ENCODE data around the gene PRLR.

PRLR gene

DNA sequence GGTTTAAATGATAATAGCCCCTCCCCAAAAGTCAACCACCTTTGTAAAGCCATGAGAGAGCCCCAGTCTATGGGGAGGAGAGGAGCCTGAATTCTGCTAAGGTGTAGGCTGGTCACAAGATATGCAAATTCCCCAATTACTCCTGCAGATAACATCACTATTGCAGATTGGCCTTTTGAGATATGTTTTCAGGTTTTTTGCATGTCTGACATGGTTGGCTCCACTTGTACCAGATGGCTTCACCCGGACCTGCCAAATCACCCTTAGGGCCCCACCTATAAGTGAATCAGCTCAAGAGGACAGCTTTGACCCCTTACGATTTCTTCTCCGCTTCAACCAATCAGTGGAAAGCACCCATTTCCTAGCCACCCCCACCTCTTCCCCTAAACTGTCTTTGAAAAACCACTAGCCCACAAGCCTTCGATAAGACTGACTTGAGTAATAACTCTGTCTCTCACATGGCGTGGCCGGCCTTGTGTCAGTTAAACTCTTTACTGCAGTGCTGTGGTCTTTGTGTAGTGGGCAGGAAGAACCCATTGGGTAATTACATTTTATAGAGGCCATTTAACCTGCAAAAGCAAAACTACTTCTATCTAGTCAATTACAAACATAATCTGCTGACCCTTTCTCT lies 69.7 kb downstream of the PRLR start:
- Histone ChIP-seq H3K9me2 (replicated peaks; ENCODE audit: insufficient read depth, low read length) (no peaks in the 10 kb centered on the region), H3K9ac (ENCODE audit: low read length) (no peak overlapping the region), H3K36me3 (replicated peaks; ENCODE audit: insufficient read depth, low read length) (no peaks in the 10 kb centered on the region), H3F3A (ENCODE audit: insufficient read depth, low read length) (no peaks in the 10 kb centered on the region), H3K79me2 (ENCODE audit: low read length) (no peaks in the 10 kb centered on the region), H2AFZ (ENCODE audit: low read length) (no peak overlapping the region), H3K27me3 (replicated peaks; ENCODE audit: insufficient read depth, low read length) (no peaks in the 10 kb centered on the region), H3K9me3 (replicated peaks; ENCODE audit: insufficient read depth, low read length) (no peaks in the 10 kb centered on the region), H3K4me1 (ENCODE audit: low read length) (no peaks in the 10 kb centered on the region), H3K27ac (ENCODE audit: low read length) (no peak overlapping the region), H4K20me1 (ENCODE audit: insufficient read depth, low read length) (no peaks in the 10 kb centered on the region), H3K4me3 (ENCODE audit: low read length) (no peak overlapping the region), H3K4me2 (ENCODE audit: low read depth, low read length) (no peak overlapping the region)
- no peak for DNase-seq
- TF ChIP-seq EZH2phosphoT487 (IDR thresholded peaks at IDR 0.05; ENCODE audit: low read length), result no peak
- TF ChIP-seq, protein P1, sequence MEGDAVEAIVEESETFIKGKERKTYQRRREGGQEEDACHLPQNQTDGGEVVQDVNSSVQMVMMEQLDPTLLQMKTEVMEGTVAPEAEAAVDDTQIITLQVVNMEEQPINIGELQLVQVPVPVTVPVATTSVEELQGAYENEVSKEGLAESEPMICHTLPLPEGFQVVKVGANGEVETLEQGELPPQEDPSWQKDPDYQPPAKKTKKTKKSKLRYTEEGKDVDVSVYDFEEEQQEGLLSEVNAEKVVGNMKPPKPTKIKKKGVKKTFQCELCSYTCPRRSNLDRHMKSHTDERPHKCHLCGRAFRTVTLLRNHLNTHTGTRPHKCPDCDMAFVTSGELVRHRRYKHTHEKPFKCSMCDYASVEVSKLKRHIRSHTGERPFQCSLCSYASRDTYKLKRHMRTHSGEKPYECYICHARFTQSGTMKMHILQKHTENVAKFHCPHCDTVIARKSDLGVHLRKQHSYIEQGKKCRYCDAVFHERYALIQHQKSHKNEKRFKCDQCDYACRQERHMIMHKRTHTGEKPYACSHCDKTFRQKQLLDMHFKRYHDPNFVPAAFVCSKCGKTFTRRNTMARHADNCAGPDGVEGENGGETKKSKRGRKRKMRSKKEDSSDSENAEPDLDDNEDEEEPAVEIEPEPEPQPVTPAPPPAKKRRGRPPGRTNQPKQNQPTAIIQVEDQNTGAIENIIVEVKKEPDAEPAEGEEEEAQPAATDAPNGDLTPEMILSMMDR (IDR thresholded peaks at IDR 0.05; ENCODE audit: low read length), result no peak
- no peak for TF ChIP-seq EZH2 (optimal IDR thresholded peaks at IDR 0.05; ENCODE audit: low read depth, low read length)

GRCh38 chr5:35159370-35159742 lies 70.9 kb downstream of the PRLR start:
- Histone ChIP-seq H3K4me3 (ENCODE audit: low read length) (no peak overlapping the region), H3K36me3 (replicated peaks; ENCODE audit: insufficient read depth, low read length) (no peaks in the 10 kb centered on the region), H2AFZ (ENCODE audit: low read length) (no peak overlapping the region), H3K4me1 (ENCODE audit: low read length) (no peaks in the 10 kb centered on the region), H3K79me2 (ENCODE audit: low read length) (no peaks in the 10 kb centered on the region), H4K20me1 (ENCODE audit: insufficient read depth, low read length) (no peaks in the 10 kb centered on the region), H3K27me3 (replicated peaks; ENCODE audit: insufficient read depth, low read length) (no peaks in the 10 kb centered on the region), H3K9ac (ENCODE audit: low read length) (no peak overlapping the region), H3K27ac (ENCODE audit: low read length) (no peak overlapping the region), H3K4me2 (ENCODE audit: low read depth, low read length) (no peak overlapping the region), H3K9me2 (replicated peaks; ENCODE audit: insufficient read depth, low read length) (no peaks in the 10 kb centered on the region), H3K9me3 (replicated peaks; ENCODE audit: insufficient read depth, low read length) (no peaks in the 10 kb centered on the region), H3F3A (ENCODE audit: insufficient read depth, low read length) (no peaks in the 10 kb centered on the region)
- no peak for TF ChIP-seq EZH2phosphoT487 (IDR thresholded peaks at IDR 0.05; ENCODE audit: low read length)
- TF ChIP-seq EZH2 (optimal IDR thresholded peaks at IDR 0.05; ENCODE audit: low read depth, low read length), result no peak
- TF ChIP-seq, protein P1 (IDR thresholded peaks at IDR 0.05; ENCODE audit: low read length), result no peak
- no peak for DNase-seq

DNA sequence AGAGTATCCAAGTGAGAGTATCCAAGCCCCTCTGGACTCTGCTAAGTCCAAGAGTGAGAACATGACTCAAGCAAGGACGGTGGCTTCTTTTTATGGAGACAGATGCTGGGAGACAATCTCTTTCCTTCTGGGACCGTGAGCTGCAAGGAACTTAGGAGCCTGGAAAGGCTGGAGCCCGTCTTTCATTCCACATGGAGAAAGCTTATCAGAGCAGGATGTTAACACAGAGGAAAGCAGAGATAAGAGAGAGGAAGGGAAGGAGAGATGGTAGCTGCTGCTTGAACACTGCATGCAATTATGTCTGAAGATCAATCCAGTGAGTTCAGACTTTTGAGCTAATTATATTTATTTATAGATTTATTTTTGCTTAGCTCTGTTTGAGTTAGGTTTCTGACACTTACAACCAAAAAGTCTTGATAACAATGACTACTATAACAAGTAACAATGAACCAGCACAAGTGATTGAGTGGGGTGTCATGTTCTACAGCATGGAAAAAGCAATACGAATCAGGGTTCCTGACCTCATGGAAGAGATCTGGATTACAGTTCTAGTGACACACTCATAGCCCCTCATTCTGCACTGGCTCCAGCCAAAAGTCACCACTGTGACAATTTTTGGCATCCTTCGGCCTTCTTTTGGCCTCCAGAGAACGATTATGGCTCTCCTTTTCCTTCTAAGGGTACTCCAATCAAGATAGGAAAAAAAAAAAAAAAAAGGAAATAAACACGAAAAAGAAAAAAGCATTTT lies 71.5 kb downstream of the PRLR start:
- no peak for DNase-seq
- Histone ChIP-seq H3K4me2 (ENCODE audit: low read depth, low read length) (no peak overlapping the region), H3K9me2 (replicated peaks; ENCODE audit: insufficient read depth, low read length) (no peaks in the 10 kb centered on the region), H3K9ac (ENCODE audit: low read length) (no peak overlapping the region), H3K4me1 (ENCODE audit: low read length) (no peaks in the 10 kb centered on the region), H3K4me3 (ENCODE audit: low read length) (no peak overlapping the region), H3K9me3 (replicated peaks; ENCODE audit: insufficient read depth, low read length) (no peaks in the 10 kb centered on the region), H3K27me3 (replicated peaks; ENCODE audit: insufficient read depth, low read length) (no peaks in the 10 kb centered on the region), H2AFZ (ENCODE audit: low read length) (no peak overlapping the region), H3K79me2 (ENCODE audit: low read length) (no peaks in the 10 kb centered on the region), H3K36me3 (replicated peaks; ENCODE audit: insufficient read depth, low read length) (no peaks in the 10 kb centered on the region), H3F3A (ENCODE audit: insufficient read depth, low read length) (no peaks in the 10 kb centered on the region), H4K20me1 (ENCODE audit: insufficient read depth, low read length) (no peaks in the 10 kb centered on the region), H3K27ac (ENCODE audit: low read length) (no peak overlapping the region)
- TF ChIP-seq EZH2phosphoT487 (IDR thresholded peaks at IDR 0.05; ENCODE audit: low read length), result no peak
- TF ChIP-seq, protein P1 (IDR thresholded peaks at IDR 0.05; ENCODE audit: low read length), result no peak
- no peak for TF ChIP-seq EZH2 (optimal IDR thresholded peaks at IDR 0.05; ENCODE audit: low read depth, low read length)

Measured in MM.1S (cell line).